ENCODE data around the gene LYRM4. TPM values are rescaled to one million over a fixed set of nuclear protein-coding genes. Genes with fewer than 3 reads are reported as not detected.

The LYRM4 gene
- total RNA-seq, 1 experiment from 2014 or later = 44.3 TPM

- H2BK20ac ChIP-seq (ENCODE audit: low read depth, low read length, poor library complexity, severe bottlenecking) = no peak overlapping the region
- H4K91ac ChIP-seq (ENCODE audit: insufficient read length, low read depth, low read length) = no peak overlapping the region
- no peak overlapping the region for H3K4ac ChIP-seq (ENCODE audit: low read depth, low read length)
- H3K4me2 ChIP-seq (ENCODE audit: insufficient read depth, insufficient read length, low read length) = no peak overlapping the region
- DNase-seq = no peak
- no peak overlapping the region for H2BK12ac ChIP-seq (ENCODE audit: insufficient read length, low read depth, low read length)
- H3K9me3 ChIP-seq (ENCODE audit: control insufficient read depth, low read depth, low read length) = no peaks in the 10 kb centered on the region
- H2BK15ac ChIP-seq (ENCODE audit: low read depth, low read length) = no peak overlapping the region
- Mint-ChIP-seq H3K36me3 (ENCODE audit: insufficient read depth in 1 of 3, low read depth in 3 of 3) (no peaks in the 10 kb centered on the region), H3K9me3 (no peaks in the 10 kb centered on the region), H3K27me3 (ENCODE audit: low read depth) (no peaks in the 10 kb centered on the region), H3K27ac (no peak overlapping the region), H3K4me1 (peaks cover 5 to 9% of the 10 kb centered on the region in 2 experiments), H3K4me3 (no peak overlapping the region)
- H3K14ac ChIP-seq (ENCODE audit: insufficient read depth, low read length) = no peak overlapping the region
- no peaks in the 10 kb centered on the region for H3K27me3 ChIP-seq (ENCODE audit: insufficient read depth, low read length)
- no peaks in the 10 kb centered on the region for H3K79me1 ChIP-seq (ENCODE audit: insufficient read depth, low read depth, low read length, poor library complexity, severe bottlenecking)
- no peaks in the 10 kb centered on the region for H3K4me1 ChIP-seq (ENCODE audit: insufficient read depth, low read length)
- H3K56ac ChIP-seq (ENCODE audit: insufficient read length, low read depth, low read length) = no peak overlapping the region
- H3K9ac ChIP-seq (ENCODE audit: extremely low read depth, insufficient read length, low read length) = no peak overlapping the region
- no peaks in the 10 kb centered on the region for H3K79me2 ChIP-seq (ENCODE audit: insufficient read depth, low read length)
- H2AFZ ChIP-seq (ENCODE audit: low read length) = no peak overlapping the region
- H4K20me1 ChIP-seq (ENCODE audit: control insufficient read depth, insufficient read depth, insufficient read length) = no peaks in the 10 kb centered on the region
- no peak overlapping the region for H2AK5ac ChIP-seq (ENCODE audit: insufficient read length, low read length)
- no peak overlapping the region for H2BK5ac ChIP-seq (ENCODE audit: insufficient read length, low read length)
- no peak overlapping the region for H3K18ac ChIP-seq (ENCODE audit: insufficient read length, low read depth, low read length)
- no peaks in the 10 kb centered on the region for H3K23me2 ChIP-seq (ENCODE audit: insufficient read length, low read depth, low read length, poor library complexity, severe bottlenecking)
- no peak for TF ChIP-seq CTCF (conservative IDR thresholded peaks at IDR 0.05)
- H3K27ac ChIP-seq (ENCODE audit: insufficient read length, low read depth, low read length) = no peak overlapping the region
- no peak overlapping the region for H4K8ac ChIP-seq (replicated peaks; ENCODE audit: insufficient read length, low read depth, low read length)
- H3T11ph ChIP-seq (ENCODE audit: low read length) = no peak overlapping the region
- H4K5ac ChIP-seq (ENCODE audit: insufficient read length, low read depth, low read length) = no peak overlapping the region
- no peak overlapping the region for H3K23ac ChIP-seq (ENCODE audit: insufficient read length, low read depth, low read length)
- no peak overlapping the region for H2BK120ac ChIP-seq (ENCODE audit: low read depth, low read length, poor library complexity, severe bottlenecking)
Measured at GRCh38 chr6:5164092-5164491, 96.7 kb downstream of the LYRM4 start.

All from H9 (cell line).